HUDEP-2 (cell line): ENCODE measurements around the gene CCDC138.

Experiments
- DNase-seq, 76 experiments: peaks; one replicate each; lab custom pipeline; 2025; ENCODE audit not compliant: unreplicated experiment in 76 of 76; lab: John Stamatoyannopoulos, UW

CCDC138 gene

GRCh38 chr2:108825254-108825653 is 38.7 kb downstream of the CCDC138 start:
- DNase-seq: peak in 27 of 76 experiments; percentile 4 to 72 (median 36)

DNA sequence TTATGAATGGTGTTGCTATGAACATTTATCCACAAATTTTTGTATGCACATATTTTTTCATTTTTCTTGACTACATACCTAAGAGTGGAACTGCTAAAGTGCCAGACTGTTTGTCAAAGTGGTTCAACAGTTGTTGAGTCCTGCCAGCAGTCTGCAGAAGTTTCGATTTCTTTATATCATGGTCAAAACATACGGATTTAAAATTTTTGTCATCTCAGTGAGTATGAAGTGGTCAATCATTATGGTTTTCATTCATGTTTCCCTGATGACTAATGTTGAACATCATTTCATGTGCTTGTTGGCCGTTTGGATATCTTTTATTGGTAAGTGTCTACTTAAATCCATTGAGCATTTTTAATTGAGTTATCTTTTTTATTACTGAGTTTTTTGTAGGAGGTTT is 39.2 kb downstream of the CCDC138 start:
- no peak for DNase-seq

DNA sequence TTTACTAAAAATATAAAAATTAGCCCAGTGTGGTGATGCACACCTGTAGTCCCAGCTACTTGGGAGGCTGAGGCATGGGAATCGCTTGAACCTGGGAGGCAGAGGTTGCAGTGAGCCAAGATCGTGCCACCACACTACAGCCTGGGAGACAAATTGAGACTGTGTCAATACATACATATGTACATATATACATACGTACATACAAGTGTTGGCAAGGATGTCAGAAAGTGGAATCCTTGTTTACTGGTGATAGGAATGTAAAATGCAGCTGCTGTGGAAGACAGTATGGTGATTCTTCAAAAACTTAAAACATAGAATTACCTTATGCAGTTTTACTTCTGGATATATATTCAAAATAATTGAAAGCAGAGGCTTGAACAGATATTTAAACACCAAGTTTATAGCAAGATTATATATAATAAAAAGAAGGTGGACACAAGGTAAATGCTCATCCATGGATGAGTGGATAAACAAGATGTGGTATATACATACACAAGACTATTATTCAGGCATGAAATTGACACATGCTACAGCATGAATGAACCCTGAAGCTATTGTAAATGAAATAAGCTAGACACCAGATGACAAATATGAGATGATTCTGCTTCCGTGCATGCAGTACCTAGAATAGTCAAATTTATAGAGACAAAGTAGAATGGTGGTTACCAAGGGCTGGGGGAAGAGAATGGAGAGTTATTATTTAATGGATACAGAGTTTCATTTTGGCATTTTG is 43.2 kb downstream of the CCDC138 start:
- DNase-seq: no peak

GRCh38 chr2:108833219-108833618 is 46.6 kb downstream of the CCDC138 start:
- DNase-seq: no peak

DNA sequence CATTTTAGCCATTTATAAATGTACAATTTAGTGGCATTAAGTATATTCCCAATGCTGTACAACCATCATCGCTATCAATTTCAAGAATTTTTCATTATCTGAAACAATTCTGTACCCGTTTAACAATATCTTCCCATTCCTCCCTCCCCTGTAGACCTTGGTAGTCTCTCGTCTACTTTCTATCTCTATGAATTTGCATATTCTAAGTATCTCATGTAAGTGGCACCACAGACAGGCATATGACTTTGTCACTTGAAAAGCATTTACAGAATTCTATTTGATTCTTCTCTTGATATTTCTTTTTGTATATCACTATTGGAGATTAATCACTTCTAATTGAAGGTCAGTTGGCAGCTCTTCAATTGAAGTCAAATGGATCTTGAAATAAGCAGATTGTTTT is 48.0 kb downstream of the CCDC138 start:
- DNase-seq: no peak

- DNase-seq: no peak
Observed at GRCh38 chr2:108835040-108835439, 48.5 kb downstream of the CCDC138 start.

GRCh38 chr2:108837198-108837597 is 50.6 kb downstream of the CCDC138 start:
- DNase-seq: no peak

DNA sequence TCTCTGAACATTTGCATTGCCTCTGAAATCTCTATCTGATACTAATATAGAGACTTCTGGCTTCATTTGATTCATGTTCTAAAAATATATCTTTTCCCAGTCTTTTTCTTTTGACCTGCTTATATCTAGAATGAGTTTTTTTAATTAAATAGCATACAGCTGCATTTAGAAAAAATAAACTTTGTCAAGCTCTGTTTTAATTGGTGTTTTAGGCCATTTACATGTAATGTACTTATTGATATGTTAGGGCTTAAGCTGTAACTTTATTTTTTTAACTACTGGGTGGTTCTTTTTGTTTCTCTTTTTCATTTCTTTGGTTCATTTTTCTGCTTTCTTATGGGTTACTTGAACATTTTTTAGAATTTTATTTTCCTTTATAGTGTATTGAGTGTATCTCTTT is 54.9 kb downstream of the CCDC138 start:
- no peak for DNase-seq

DNA sequence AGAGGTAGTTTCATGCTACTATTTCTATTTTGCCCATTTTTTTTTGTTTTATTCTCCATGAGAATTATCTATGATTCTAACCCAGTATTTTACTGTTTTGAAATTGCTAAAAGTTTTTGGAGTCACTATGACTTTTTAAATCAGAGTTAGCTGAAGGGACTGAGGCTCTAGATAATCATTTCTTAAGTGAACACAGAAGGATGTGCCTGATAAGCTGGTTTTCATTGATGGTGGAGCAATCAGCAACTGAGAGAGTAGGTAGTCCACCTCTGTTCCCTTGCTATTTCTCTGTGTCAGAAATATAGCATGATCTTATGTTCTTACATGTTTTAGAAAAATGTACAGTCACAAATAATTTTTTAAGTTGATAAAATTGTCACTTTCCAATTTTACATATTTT is 59.4 kb downstream of the CCDC138 start:
- peak in 17 of 76 experiments; percentile 11 to 56 (median 20) for DNase-seq

DNA sequence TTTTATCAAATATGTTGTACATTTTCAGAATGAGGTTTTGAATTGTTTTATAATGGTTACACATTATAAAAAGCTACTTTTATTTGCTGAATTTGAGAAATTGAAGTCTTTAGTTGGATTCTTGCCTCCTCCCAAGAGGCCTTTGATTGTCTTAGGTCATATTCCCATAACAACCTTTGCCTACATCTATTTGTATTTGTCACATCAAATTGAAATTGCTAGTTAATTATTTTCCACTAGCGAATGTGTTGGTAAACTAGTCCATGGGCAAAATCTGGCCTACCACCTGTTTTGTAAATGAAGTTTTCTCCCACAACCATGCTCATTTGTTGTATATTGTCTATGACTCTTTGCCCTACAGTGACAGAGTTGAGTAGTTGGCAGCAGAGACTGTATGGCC is 60.4 kb downstream of the CCDC138 start:
- no peak for DNase-seq

- DNase-seq: no peak
Observed at GRCh38 chr2:108852375-108852774, 65.8 kb downstream of the CCDC138 start.

- no peak for DNase-seq
Observed at GRCh38 chr2:108853421-108853820, 66.8 kb downstream of the CCDC138 start.

- no peak for DNase-seq
Observed at GRCh38 chr2:108854484-108854883, 67.9 kb downstream of the CCDC138 start.

- DNase-seq: peak in 2 of 76 experiments; percentile 2 to 9
Observed at GRCh38 chr2:108855194-108855593, 68.6 kb downstream of the CCDC138 start.

DNA sequence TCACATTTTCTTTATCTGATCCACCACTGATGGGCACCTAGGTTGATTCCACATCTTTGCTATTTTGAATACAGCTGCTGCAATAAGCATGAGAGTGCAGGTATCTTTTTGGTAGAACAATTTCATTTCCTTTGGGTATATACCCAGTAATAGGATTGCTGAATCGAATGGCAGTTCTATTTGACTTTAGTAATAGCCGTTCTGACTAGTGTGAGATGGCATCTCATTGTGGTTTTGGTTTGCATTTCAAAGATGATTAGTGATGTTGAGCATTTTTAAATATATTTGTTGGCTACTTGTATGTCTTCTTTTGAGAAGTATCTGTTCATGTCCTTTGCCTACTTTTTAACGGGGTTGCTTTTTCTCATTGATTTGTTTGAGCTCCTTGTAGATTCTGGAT is 72.3 kb downstream of the CCDC138 start:
- DNase-seq: no peak

DNA sequence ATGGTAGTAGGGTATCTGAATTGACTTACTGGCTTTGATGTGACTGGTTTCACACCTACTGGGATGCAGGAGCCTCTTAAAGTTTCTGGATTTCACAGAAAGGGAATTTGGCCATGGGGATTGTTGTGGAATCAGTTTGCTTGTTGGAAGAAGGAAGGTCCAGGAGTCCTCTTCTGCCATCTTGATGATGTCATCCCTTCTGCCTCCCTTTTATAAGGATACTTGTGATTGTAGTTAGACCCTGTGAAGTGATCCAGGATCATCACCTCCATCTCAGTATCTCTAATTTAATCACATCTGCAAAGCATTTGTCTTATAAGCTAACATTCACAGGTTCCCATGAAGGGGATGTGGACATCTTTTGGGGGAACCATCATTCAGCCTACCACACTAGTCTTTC is 79.5 kb downstream of the CCDC138 start:
- no peak for DNase-seq

- no peak for DNase-seq
Observed at GRCh38 chr2:108868911-108869310, 82.3 kb downstream of the CCDC138 start.

GRCh38 chr2:108869542-108869941 is 83.0 kb downstream of the CCDC138 start:
- DNase-seq: no peak

GRCh38 chr2:108870069-108870644 is 83.6 kb downstream of the CCDC138 start:
- no peak for DNase-seq

GRCh38 chr2:108877506-108877905 is 90.9 kb downstream of the CCDC138 start:
- DNase-seq: no peak

- no peak for DNase-seq
Observed at GRCh38 chr2:108878276-108878675, 91.7 kb downstream of the CCDC138 start.

DNA sequence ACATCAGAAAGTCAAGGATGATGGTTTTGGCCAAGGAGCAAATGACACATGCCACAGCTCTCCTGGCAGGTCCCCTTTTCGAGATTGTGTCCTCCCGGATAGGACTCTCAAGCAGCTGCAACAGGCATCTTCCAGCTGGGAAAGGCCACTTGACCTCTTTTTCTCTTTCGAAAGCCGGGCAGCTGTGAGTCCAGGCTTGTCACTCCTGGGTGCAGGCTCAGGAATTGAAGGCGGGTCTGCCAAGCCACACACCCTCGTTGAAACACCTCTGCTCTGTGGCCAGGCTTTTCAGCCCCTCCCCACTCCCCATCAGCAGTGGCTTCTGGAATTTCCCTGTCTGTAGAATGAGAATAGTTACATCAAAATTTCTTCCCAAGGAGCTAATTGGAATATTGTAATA is 98.0 kb downstream of the CCDC138 start:
- no peak for DNase-seq

DNA sequence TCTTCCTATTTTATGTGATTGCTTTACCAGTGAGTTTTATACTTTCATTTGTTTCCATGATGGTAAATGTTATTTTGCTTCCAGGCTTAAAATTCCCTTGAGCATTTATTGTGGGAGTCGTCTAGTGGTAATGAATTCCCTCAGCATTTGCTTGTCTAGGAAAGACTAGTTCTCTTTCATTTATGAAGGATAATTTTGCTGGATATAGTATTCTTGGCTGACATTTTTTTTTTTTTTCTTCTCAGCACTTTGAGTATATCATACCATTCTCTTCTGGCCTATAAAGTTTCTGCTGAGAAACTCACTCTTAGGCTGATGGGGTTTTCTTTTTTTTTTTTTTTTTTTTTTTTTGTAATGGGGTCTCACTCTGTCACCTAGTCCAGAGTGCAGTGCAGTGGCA is 103.3 kb downstream of the CCDC138 start:
- no peak for DNase-seq
